Stimulated activated naive CD8-positive, alpha-beta T cell treated with anti-CD3 and anti-CD28 coated beads, Interleukin-15, amount 100 ng/mL, for 72 hours (primary cell): ENCODE results near the gene IFIT1B.
"Not testable (repeated sequence)": the region's sequence is repeated elsewhere in the genome, so short reads cannot be mapped to it uniquely, and the experiment has no call there.

Experiments
- ATAC-seq: fragments of 150-1000 bp; cut with Tn5 transposase; 2 replicates; pipeline ENCODE4 v1.10.0; 2021; ENCODE audit warnings: mild to moderate bottlenecking, moderate library complexity
- DNase-seq, 2 donors: peaks; one replicate each; pipeline ENCODE4 v3.0.0; 2021 to 2022
- H3K27ac Mint-ChIP-seq, 2 donors: one replicate each; pipeline ENCODE4 v1.8.0; 2022; ENCODE audit warnings: mild to moderate bottlenecking in 2 of 2, mixed read lengths in 2 of 2, moderate library complexity in 2 of 2
- H3K27me3 Mint-ChIP-seq: one replicate; pipeline ENCODE4 v1.8.0; 2022; ENCODE audit warnings: mixed read lengths
- H3K4me1 Mint-ChIP-seq: one replicate; pipeline ENCODE4 v1.8.0; 2022; ENCODE audit warnings: mild to moderate bottlenecking, mixed read lengths
- H3K4me3 Mint-ChIP-seq, 2 donors: one replicate each; pipeline ENCODE4 v1.8.0; 2022; ENCODE audit warnings: mild to moderate bottlenecking in 2 of 2, mixed read lengths in 2 of 2, moderate library complexity in 1 of 2
- H3K9me3 Mint-ChIP-seq, 2 donors: one replicate each; pipeline ENCODE4 v1.8.0; 2022; ENCODE audit warnings: mixed read lengths in 2 of 2

IFIT1B gene

DNA sequence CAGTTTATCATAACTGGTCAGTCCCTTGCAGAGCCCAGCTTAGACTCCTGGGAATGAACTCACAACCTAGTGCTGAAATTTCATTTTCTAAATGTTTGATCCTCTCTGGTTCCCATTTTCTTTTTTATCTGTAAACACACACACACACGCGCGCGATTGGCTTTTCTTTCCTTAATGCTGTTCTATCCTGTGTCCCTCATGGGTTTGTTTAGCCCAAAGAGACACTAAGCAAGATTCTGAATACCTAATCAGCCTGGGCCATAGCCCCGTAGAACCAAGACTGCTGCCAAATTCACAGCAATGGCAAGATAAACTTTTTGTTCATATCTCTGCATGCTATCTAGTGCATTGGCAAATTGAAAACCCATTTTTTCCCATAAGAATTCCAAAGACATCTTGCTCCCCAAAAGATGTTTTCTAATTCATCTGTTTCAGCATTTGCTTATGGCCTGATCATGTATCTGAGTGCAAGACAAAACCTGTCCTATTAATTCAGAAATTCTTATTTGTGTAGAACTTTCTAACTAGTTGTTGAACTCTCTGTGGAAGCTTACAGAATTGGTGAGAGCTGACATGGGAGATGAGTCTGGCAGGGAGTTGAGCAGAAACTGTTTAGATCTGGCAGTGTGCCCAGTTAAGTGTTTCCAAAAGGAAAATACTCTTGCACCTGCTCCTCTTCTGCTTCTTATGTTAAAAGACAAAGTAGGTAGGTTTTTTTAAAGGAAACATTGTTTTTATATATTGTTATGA, 12.8 kb downstream of the IFIT1B start:
- Mint-ChIP-seq H3K4me1 (peaks cover 25% of the 10 kb centered on the region), H3K4me3 (no peak overlapping the region), H3K9me3 (no peaks in the 10 kb centered on the region), H3K27ac (no peak overlapping the region), H3K27me3 (no peaks in the 10 kb centered on the region)
- ATAC-seq, result no peak
- DNase-seq, result no peak

DNA sequence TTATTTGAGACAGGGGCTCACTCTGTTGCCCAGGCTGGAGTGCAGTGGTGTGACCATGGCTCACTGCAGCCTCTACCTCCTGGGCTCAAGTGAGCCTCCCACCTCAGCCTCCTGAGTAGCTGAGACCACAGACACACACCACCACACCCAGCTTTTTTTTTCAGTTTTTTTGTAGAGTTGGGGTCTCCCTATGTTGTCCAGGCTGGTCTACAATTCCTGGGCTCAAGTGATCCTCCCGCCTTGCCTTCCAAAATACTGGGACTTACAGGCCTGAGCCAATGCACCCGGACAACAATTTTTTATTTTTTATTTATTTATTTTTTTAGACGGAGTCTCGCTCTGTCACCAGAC, 13.3 kb downstream of the IFIT1B start:
- not testable (repeated sequence) for ATAC-seq, H3K27me3 Mint-ChIP-seq, H3K9me3 Mint-ChIP-seq, H3K4me3 Mint-ChIP-seq, H3K27ac Mint-ChIP-seq, DNase-seq
- peaks cover 25% of the 10 kb centered on the region for H3K4me1 Mint-ChIP-seq

DNA sequence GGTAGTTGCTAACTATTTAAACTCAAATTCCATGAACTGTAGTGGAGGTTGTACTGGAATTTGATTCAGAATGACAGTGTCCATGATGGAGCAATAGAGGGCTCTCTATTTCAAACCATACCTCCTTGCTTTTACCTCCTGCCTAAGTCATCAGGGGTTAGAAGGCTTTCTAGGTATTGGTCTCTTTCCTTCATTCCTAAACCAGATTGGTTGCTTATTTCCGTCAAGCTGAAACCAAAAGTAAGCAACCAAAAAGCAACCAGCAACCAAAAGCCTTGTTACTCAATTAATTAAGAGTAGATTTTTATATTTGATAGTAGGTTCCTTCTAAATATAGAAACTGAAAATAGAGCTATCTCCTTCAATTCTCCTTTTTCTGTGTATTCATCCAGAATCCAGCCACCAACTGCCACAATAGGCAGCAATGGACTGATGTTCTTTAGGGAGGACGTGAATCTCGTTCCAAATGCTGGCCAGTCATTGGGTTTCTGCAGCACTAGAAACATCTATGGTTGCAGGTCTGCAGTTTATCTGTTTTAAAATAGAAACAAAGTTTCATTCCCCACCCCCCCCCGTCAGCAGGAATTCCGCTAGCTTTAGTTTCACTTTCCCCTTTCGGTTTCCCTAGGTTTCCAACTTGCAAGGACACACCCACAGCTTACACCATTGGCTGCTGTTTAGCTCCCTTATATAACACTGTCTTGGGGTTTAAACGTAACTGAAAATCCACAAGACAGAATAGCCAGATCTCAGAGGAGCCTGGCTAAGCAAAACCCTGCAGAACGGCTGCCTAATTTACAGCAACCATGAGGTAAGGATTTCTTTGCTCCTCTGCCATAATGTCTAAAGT, 14.3 kb downstream of the IFIT1B start, which contains the start of gene IFIT1:
IFIT1 (plus strand) TSS at position 717 of the 850 bp plus-strand sequence; CDS start at position 807, 90 bp downstream.
- H3K9me3 Mint-ChIP-seq, result no peaks in the 10 kb centered on the region
- DNase-seq (no peak), ATAC-seq (peak; percentile 80)
- H3K4me3 Mint-ChIP-seq, result peak within 1 kb of the TSS; percentile 78 to 81
- H3K27me3 Mint-ChIP-seq, result no peaks in the 10 kb centered on the region
- peak within 1 kb of the TSS in 1 of 2 donors; percentile 66 for H3K27ac Mint-ChIP-seq
- H3K4me1 Mint-ChIP-seq, result peaks cover 25% of the 10 kb centered on the region

DNA sequence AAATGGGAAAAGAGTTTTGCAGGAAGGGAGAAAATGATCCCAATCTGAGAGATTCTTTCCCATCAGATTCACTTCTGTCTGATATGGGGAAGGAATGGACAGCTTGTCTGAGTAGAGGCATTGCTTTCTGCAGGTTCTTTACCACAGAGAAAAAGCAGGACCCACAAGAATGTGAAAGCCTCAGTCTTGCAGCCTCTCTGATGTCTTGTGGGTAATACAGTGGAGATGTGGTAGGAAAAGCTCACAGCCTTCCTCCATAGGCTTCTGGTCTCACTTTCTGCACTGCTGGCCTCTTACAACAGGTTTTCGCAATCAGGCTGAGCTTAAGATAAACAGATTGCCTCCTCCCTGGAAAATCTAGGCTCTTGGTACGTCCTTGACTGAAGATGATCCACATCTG, 15.1 kb downstream of the IFIT1B start:
- Mint-ChIP-seq H3K4me3 (peak overlapping the region; percentile 78 to 81), H3K4me1 (peaks cover 27% of the 10 kb centered on the region), H3K27ac (no peak overlapping the region), H3K9me3 (no peaks in the 10 kb centered on the region), H3K27me3 (no peaks in the 10 kb centered on the region)
- DNase-seq, result peak in 1 of 2 donors; percentile 20
- ATAC-seq, result peak; percentile 83

DNA sequence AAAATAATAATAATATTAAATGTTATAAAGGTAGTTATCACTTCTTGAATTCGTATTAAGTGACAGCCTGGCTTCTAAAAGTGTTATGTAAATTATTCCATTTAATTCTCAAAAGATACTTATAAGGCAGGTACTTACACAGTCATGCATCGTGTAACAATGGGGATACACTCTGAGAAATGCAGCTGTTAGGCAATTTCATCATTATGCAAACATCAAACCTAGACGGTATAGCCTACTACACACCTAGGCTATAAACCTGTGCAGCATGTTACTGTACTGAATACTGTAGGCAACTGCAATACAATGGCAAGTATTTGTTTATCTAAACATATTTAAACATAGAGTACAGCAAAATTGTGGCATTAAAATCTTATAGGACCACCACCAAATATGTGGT, 16.0 kb downstream of the IFIT1B start:
- Mint-ChIP-seq H3K4me1 (peaks cover 30% of the 10 kb centered on the region), H3K27ac (no peak overlapping the region), H3K27me3 (no peaks in the 10 kb centered on the region), H3K4me3 (no peak overlapping the region), H3K9me3 (no peaks in the 10 kb centered on the region)
- DNase-seq (no peak), ATAC-seq (no peak)

DNA sequence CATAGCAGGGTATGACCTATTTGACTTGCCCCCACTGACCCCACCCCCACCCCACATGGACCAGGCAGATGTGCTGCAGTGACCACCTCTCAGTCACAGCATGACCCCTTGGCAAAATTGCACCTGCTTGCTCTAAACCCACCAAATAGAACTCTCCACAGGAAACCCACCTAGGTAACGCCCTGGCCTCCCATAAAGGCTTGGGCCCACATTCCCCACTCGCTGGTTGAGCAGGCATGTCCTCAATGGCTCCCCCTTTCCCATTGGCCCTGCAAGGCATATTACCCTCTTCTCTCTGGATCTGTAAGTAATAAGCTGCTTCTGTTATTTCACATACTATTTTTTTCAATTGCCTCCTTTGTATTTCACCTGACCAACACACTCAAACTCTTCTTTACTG, 17.3 kb downstream of the IFIT1B start:
- Mint-ChIP-seq H3K9me3 (no peaks in the 10 kb centered on the region), H3K27me3 (no peaks in the 10 kb centered on the region), H3K4me1 (peaks cover 30% of the 10 kb centered on the region), H3K27ac (peak overlapping the region in 1 of 2 donors; percentile 85), H3K4me3 (no peak overlapping the region)
- ATAC-seq, result no peak
- no peak for DNase-seq

DNA sequence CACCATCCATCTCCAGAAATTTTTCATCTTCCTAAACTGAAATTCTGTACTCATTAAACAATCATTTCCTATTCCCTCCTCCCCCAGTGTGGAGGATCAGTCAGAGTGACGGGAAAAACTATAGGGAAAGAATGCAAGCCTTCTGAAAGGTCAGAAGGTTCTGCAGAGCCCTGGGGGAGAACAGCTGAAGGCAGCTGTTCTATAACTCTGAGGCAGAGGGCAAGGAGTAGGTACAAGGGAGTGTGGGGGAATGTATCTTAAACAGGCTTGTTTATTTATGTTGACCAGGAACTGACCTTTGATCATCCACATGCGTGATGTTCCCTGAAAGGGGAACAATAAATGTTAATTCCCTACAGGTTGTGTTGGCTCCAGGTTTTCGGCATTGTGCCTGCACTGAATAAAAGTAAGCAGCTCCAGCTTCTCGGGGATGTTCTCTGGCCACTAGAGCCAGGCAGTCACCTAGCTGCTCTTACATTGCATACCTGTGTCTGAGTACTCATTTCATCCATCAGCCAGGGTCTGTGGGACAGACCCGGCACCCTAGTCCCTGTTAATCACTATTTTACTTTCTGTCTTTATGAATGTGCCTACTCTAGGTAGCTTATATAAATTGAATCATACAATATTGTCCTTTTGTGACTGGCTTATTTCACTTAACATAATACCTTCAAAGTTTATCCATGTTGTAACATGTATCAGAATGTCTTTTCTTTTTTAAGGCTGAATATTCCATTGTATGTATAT, 20.3 kb downstream of the IFIT1B start:
- ATAC-seq (no peak), DNase-seq (no peak)
- Mint-ChIP-seq H3K27me3 (no peaks in the 10 kb centered on the region), H3K9me3 (no peaks in the 10 kb centered on the region), H3K4me1 (peaks cover 14% of the 10 kb centered on the region), H3K27ac (no peak overlapping the region), H3K4me3 (no peak overlapping the region)

DNA sequence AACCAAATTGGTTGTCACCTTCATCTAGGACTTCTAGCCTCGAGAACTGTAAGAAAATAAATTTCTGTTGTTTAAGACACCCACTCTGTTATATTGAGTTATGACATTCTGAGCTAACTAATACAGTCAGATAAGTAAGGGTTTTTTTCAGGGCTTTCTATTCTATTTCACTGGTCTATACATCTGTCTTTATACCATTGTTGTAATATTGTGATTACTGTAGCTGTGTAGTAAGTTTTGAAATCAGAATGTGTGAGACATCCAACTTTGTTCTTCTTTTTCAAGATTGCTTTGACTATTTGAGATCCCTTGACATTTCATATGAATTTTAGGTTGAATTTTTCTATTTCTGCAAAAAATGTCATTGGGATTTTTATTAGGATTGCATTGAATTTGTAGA, 22.1 kb downstream of the IFIT1B start:
- Mint-ChIP-seq H3K27ac (no peak overlapping the region), H3K9me3 (no peaks in the 10 kb centered on the region), H3K4me3 (no peak overlapping the region), H3K4me1 (peaks cover 12% of the 10 kb centered on the region), H3K27me3 (no peaks in the 10 kb centered on the region)
- DNase-seq, result no peak
- no peak for ATAC-seq

DNA sequence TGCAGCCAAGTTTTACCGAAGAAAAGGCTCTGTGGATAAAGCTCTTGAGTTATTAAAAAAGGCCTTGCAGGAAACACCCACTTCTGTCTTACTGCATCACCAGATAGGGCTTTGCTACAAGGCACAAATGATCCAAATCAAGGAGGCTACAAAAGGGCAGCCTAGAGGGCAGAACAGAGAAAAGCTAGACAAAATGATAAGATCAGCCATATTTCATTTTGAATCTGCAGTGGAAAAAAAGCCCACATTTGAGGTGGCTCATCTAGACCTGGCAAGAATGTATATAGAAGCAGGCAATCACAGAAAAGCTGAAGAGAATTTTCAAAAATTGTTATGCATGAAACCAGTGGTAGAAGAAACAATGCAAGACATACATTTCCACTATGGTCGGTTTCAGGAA, 25.2 kb downstream of the IFIT1B start:
- Mint-ChIP-seq H3K27ac (no peak overlapping the region), H3K4me1 (peaks cover 3% of the 10 kb centered on the region), H3K9me3 (no peaks in the 10 kb centered on the region), H3K4me3 (no peak overlapping the region), H3K27me3 (no peaks in the 10 kb centered on the region)
- DNase-seq, result no peak
- no peak for ATAC-seq

DNA sequence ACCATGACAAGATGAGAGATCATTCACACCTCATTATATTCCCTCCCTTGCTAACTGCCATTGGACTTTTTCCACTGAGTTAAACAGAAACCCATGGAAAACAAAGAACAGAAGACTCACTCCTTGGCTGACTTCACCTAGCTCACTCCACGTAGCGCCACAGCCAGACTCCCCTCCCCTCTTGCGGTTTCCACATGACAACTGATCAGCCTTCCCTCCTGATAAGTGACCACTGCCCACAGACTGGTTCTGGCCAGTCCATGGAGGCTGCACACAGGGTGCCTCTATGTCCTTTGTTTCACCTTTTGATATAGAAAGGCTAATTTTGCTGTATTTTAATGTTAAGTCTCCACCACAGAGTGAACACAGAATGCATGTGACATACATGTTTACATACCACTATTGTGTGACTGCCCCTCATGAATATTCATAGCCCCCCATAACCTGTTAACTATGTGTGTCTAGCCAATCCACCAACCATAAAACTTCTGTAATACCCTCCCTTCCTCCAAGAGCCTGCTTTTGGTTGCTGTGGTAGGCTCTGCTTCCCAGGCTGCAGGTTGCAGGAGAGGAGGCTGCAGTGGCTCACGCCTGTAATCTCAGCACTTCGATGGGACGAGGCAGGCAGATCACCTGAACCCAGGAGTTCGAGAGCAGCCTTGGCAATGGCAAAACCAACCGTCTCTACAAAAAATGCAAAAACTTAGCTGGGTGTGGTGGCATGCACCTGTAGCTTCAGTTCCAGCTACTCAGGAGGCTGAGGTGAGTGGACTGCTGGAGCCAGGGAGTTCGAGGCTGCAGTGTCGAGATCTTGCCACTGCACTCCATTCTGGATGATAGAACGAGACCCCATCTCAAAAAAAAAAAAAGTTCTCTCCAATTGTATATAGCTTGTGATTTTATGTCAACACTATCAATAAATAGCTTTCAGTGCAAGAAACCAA, 26.5 kb downstream of the IFIT1B start:
- ATAC-seq, result no peak
- H3K27me3 Mint-ChIP-seq, result no peaks in the 10 kb centered on the region
- no peaks in the 10 kb centered on the region for H3K4me1 Mint-ChIP-seq
- H3K4me3 Mint-ChIP-seq, result no peak overlapping the region
- no peak for DNase-seq
- H3K27ac Mint-ChIP-seq, result peak overlapping the region in 1 of 2 donors; percentile 3
- H3K9me3 Mint-ChIP-seq, result no peaks in the 10 kb centered on the region

DNA sequence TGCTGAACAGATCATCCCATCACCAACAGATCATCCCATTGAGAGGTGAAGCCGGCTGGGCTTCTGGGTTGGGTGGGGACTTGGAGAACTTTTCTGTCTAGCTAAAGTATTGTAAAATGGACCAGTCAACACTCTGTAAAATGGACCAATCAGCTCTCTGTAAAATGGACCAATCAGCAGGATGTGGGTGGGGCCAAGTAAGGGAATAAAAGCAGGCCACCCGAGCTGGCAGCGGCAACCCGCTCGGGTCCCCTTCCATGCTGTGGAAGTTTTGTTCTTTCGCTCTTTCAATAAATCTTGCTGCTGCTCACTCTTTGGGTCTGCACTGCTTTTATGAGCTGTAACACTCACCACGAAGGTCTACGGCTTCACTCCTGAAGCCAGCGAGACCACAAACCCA, 28.3 kb downstream of the IFIT1B start:
- not testable (repeated sequence) for H3K9me3 Mint-ChIP-seq, H3K27ac Mint-ChIP-seq, H3K4me3 Mint-ChIP-seq, H3K27me3 Mint-ChIP-seq, H3K4me1 Mint-ChIP-seq, DNase-seq, ATAC-seq

DNA sequence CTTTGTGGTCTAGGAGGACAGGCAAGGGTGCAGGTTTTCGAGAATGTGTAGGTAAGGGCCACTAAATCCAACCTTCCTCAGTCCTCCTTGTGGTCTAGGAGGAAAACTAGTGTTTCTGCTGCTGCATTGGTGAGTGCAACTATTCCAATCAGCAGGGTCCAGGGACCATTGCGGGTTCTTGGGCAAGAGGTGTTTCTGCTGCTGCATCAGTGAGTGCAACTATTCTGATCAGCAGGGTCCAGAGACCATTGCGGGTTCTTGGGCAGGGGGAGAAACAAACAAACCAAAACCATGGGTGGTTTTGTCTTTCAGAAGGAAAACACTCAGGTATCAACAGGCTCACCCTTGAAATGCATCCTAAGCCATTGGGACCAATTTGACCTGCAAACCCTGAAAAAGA, 29.9 kb downstream of the IFIT1B start:
- not testable (repeated sequence) for H3K9me3 Mint-ChIP-seq, H3K27ac Mint-ChIP-seq, H3K4me3 Mint-ChIP-seq, DNase-seq, ATAC-seq, H3K27me3 Mint-ChIP-seq
- H3K4me1 Mint-ChIP-seq, result peaks cover 12% of the 10 kb centered on the region

DNA sequence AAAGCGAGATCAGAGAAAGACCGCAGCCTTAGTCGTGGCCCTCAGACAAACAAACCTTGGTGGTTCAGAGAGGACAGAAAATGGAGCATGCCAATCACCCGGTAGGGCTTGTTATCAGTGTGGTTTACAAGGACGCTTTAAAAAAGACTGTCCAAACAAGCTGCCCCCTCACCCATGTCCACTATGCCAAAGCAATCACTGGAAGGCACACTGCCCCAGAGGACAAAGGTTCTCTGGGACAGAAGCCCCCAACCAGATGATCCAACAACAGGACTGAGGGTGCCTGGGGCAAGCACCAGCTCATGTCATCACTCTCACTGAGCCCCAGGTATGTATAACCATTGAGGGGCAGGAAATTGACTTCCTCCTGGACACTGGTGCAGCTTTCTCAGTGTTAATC, 31.4 kb downstream of the IFIT1B start:
- not testable (repeated sequence) for H3K27ac Mint-ChIP-seq, H3K9me3 Mint-ChIP-seq, ATAC-seq, H3K4me3 Mint-ChIP-seq, DNase-seq, H3K27me3 Mint-ChIP-seq
- H3K4me1 Mint-ChIP-seq, result peaks cover 20% of the 10 kb centered on the region

DNA sequence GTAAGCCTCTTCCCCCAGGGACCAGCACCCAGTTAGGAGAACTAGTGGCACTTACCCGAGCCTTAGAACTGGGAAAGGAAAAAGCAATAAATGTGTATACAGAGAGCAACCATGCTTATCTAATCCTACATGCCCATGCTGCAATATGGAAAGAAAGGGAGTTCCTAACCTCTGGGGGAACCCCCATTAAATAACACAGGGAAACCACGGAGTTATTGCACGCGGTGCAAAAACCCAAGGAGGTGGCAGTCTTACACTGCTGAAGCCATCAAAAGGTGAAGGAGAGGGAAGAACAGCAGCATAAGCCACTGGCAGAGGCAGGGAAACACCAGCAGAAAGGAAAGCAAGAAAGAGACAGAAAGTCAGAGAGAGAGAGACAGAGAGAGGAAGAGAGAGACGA, 32.7 kb downstream of the IFIT1B start:
- H3K4me1 Mint-ChIP-seq, result peaks cover 25% of the 10 kb centered on the region
- H3K9me3 Mint-ChIP-seq, H3K4me3 Mint-ChIP-seq, H3K27me3 Mint-ChIP-seq, DNase-seq, ATAC-seq, H3K27ac Mint-ChIP-seq: not testable (repeated sequence)

DNA sequence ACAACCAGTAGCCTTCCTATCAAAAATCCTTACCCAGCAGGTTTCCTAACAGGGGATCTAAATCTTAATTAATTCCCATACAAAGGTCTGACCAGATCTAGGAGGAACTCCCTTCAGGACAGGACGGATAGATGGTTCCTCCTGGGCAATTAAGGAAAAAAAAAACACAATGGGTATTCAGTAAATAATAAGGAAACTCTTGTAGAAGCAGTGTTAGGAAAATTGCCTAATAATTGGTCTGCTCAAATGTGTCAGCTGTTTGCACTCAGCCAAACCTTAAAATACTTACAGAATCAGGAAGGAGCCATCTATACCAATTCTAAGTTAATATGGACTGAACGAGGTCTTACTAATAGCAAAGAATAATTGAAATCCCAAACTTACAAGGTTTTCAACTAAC, 33.3 kb downstream of the IFIT1B start:
- not testable (repeated sequence) for ATAC-seq, H3K27ac Mint-ChIP-seq, H3K9me3 Mint-ChIP-seq, H3K27me3 Mint-ChIP-seq, H3K4me3 Mint-ChIP-seq, DNase-seq
- peaks cover 31% of the 10 kb centered on the region for H3K4me1 Mint-ChIP-seq
